HEK293 (cell line): ENCODE measurements around the gene LRRC32.

Experiments
- CTCF ChIA-PET: fragments of 350-600 bp; formaldehyde crosslinking; extraction: SDS; loops from one replicate; lab custom pipeline; 2021; ENCODE audit warnings: antibody characterized with exemption; lab: Yijun Ruan, JAX
- POLR2A ChIA-PET: fragments of 300-600 bp; formaldehyde crosslinking; extraction: SDS; loops from one replicate; lab custom pipeline; 2020; ENCODE audit warnings: antibody characterized with exemption, inconsistent platforms; lab: Yijun Ruan, JAX
- H3K27ac ChIP-seq: fragments of 200-500 bp; sonication (Bioruptor generic); 2 replicates; pipeline ENCODE4 v1.5.1; 2014; ENCODE audit warnings: low read depth, low read length, control low read depth, inconsistent platforms; ENCODE audit errors: extremely low read depth
- H3K36me3 ChIP-seq, 2 experiments: fragments of 200-500 bp in 1 of 2; sonication (Bioruptor generic) in 1 of 2; 1 replicate in 1 of 2; 2 replicates in 1 of 2; pipeline ENCODE4 v1.5.1; 2014 to 2017; ENCODE audit warnings: inconsistent platforms in 2 of 2, low read length in 2 of 2; ENCODE audit not compliant: control insufficient read depth in 2 of 2, insufficient read depth in 1 of 2
- H3K4me1 ChIP-seq: fragments of 200-500 bp; sonication (Bioruptor generic); 2 replicates; pipeline ENCODE4 v1.5.1; 2014; ENCODE audit warnings: mild to moderate bottlenecking, low read length, inconsistent platforms; ENCODE audit not compliant: control insufficient read depth, insufficient read depth
- H3K4me3 ChIP-seq: 2 replicates; pipeline ENCODE4 v1.5.1; 2011; ENCODE audit warnings: low read depth, mild to moderate bottlenecking, control low read depth, low read length, moderate library complexity
- H3K9me3 ChIP-seq: fragments of 200-500 bp; sonication (Bioruptor generic); 2 replicates; pipeline ENCODE4 v1.5.1; 2014; ENCODE audit warnings: low read depth, low read length, inconsistent platforms; ENCODE audit not compliant: control insufficient read depth, insufficient read depth
- ATF2 ChIP-seq: fragments of 450-650 bp; formaldehyde crosslinking; IDR thresholded peaks from 2 replicates; pipeline ENCODE4 v1.5.1; 2016; ENCODE audit warnings: missing biosample characterization, missing genetic modification characterization, low read depth
- GLI4 ChIP-seq: fragments of 450-650 bp; formaldehyde crosslinking; IDR thresholded peaks from 2 replicates; pipeline ENCODE4 v1.5.1; 2016; ENCODE audit warnings: missing biosample characterization, missing genetic modification characterization
- IKZF3 ChIP-seq: fragments of 450-650 bp; IDR thresholded peaks from 2 replicates; pipeline ENCODE4 v1.5.0; 2018; ENCODE audit warnings: missing biosample characterization, mild to moderate bottlenecking, missing genetic modification characterization, moderate library complexity
- KLF8 ChIP-seq: fragments of 450-650 bp; formaldehyde crosslinking; IDR thresholded peaks from 2 replicates; pipeline ENCODE4 v1.5.1; 2016; ENCODE audit warnings: missing biosample characterization, missing genetic modification characterization
- PRDM1 ChIP-seq: fragments of 450-650 bp; formaldehyde crosslinking; IDR thresholded peaks from 2 replicates; pipeline ENCODE4; 2016; ENCODE audit warnings: missing biosample characterization, missing genetic modification characterization
- PRDM4 ChIP-seq: fragments of 450-650 bp; formaldehyde crosslinking; IDR thresholded peaks from 2 replicates; pipeline ENCODE4 v1.5.1; 2017; ENCODE audit warnings: missing biosample characterization, missing genetic modification characterization
- YY1 ChIP-seq: fragments of 450-650 bp; formaldehyde crosslinking; IDR thresholded peaks from 2 replicates; pipeline ENCODE4 v1.5.1; 2018; ENCODE audit warnings: missing biosample characterization, missing genetic modification characterization
- ZBTB1 ChIP-seq: fragments of 450-650 bp; formaldehyde crosslinking; IDR thresholded peaks from 2 replicates; pipeline ENCODE4 v1.5.1; 2016; ENCODE audit warnings: missing biosample characterization, missing genetic modification characterization
- ZNF146 ChIP-seq: fragments of 450-650 bp; formaldehyde crosslinking; IDR thresholded peaks from 2 replicates; pipeline ENCODE4 v1.5.1; 2016; ENCODE audit warnings: missing biosample characterization, missing genetic modification characterization
- ZNF175 ChIP-seq: fragments of 450-650 bp; formaldehyde crosslinking; IDR thresholded peaks from 2 replicates; pipeline ENCODE4 v1.5.1; 2016; ENCODE audit warnings: missing biosample characterization, missing genetic modification characterization
- ZNF292 ChIP-seq: fragments of 450-650 bp; formaldehyde crosslinking; IDR thresholded peaks from 2 replicates; pipeline ENCODE4 v1.5.1; 2016; ENCODE audit warnings: low read depth, missing biosample characterization, missing genetic modification characterization, borderline replicate concordance
- ZNF449 ChIP-seq: fragments of 450-650 bp; formaldehyde crosslinking; IDR thresholded peaks from 2 replicates; pipeline ENCODE4 v1.5.1; 2017; ENCODE audit warnings: missing biosample characterization, mild to moderate bottlenecking, missing genetic modification characterization, moderate library complexity
- ZNF610 ChIP-seq: fragments of 450-650 bp; formaldehyde crosslinking; IDR thresholded peaks from 2 replicates; pipeline ENCODE4 v1.5.1; 2016; ENCODE audit warnings: missing biosample characterization, missing genetic modification characterization, borderline replicate concordance
- ZNF747 ChIP-seq: fragments of 450-650 bp; formaldehyde crosslinking; IDR thresholded peaks from 2 replicates; pipeline ENCODE4 v1.5.1; 2016; ENCODE audit warnings: missing biosample characterization, missing genetic modification characterization
- TF ChIP-seq, protein P1 (sequence below): fragments of 450-650 bp; formaldehyde crosslinking; IDR thresholded peaks from 2 replicates; pipeline ENCODE4 v1.5.1; 2016; ENCODE audit warnings: missing biosample characterization, missing genetic modification characterization, low read depth
- TF ChIP-seq, protein P2 (sequence below): fragments of 450-650 bp; formaldehyde crosslinking; IDR thresholded peaks from 2 replicates; pipeline ENCODE4 v1.5.1; 2016; ENCODE audit warnings: missing biosample characterization, missing genetic modification characterization
- TF ChIP-seq, protein P3 (sequence below): fragments of 450-650 bp; formaldehyde crosslinking; IDR thresholded peaks from 2 replicates; pipeline ENCODE4 v1.5.0; 2017; ENCODE audit warnings: missing biosample characterization, missing genetic modification characterization, borderline replicate concordance

LRRC32 gene

DNA sequence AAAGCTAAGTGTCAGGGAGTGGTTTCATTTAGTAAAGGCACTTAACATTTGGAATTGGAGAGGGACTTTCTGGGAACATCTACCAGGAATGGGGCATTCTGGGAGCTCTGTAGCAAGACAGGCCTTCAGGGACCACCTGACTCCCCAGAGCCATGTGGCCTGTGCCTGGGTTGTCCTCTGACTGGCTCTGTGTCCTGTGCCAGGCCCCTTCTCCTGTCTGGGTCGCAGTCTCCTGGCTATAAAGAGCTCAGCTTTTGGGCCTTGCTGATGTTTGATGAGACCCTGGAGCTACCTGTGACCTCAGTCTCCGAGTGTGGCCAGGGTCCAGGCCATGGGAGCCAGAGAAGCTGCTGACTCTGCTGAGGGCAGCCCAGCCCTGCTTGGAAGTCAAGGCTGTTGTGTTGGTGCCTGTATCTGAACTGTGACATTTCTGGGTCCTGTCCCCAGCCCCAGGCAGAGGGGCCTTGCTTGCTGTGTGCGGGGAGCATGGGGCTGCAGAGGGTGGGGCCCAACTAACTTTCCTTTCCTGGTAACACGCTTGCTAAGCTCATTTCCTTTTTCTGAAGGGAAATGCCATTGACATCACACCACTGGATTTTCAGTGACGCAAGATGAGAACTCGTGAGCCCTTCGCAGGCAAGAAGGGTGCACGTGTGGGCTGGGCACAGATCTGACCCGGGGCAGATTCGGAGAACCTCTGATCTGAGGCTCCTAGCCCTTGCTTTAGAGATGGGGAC lies 41.3 kb downstream of the LRRC32 start (continued):
- TF ChIP-seq, protein P1, sequence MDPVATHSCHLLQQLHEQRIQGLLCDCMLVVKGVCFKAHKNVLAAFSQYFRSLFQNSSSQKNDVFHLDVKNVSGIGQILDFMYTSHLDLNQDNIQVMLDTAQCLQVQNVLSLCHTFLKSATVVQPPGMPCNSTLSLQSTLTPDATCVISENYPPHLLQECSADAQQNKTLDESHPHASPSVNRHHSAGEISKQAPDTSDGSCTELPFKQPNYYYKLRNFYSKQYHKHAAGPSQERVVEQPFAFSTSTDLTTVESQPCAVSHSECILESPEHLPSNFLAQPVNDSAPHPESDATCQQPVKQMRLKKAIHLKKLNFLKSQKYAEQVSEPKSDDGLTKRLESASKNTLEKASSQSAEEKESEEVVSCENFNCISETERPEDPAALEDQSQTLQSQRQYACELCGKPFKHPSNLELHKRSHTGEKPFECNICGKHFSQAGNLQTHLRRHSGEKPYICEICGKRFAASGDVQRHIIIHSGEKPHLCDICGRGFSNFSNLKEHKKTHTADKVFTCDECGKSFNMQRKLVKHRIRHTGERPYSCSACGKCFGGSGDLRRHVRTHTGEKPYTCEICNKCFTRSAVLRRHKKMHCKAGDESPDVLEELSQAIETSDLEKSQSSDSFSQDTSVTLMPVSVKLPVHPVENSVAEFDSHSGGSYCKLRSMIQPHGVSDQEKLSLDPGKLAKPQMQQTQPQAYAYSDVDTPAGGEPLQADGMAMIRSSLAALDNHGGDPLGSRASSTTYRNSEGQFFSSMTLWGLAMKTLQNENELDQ (tag by site-specific recombination) = no peak
- TF ChIP-seq YY1 (tag by site-specific recombination) = no peak
- no peak for TF ChIP-seq ZNF292
- no peak for TF ChIP-seq IKZF3 (tag by site-specific recombination)
- no peak for TF ChIP-seq ZNF449
- no peak for TF ChIP-seq ZNF610 (tag by site-specific recombination)
- TF ChIP-seq, protein P2, sequence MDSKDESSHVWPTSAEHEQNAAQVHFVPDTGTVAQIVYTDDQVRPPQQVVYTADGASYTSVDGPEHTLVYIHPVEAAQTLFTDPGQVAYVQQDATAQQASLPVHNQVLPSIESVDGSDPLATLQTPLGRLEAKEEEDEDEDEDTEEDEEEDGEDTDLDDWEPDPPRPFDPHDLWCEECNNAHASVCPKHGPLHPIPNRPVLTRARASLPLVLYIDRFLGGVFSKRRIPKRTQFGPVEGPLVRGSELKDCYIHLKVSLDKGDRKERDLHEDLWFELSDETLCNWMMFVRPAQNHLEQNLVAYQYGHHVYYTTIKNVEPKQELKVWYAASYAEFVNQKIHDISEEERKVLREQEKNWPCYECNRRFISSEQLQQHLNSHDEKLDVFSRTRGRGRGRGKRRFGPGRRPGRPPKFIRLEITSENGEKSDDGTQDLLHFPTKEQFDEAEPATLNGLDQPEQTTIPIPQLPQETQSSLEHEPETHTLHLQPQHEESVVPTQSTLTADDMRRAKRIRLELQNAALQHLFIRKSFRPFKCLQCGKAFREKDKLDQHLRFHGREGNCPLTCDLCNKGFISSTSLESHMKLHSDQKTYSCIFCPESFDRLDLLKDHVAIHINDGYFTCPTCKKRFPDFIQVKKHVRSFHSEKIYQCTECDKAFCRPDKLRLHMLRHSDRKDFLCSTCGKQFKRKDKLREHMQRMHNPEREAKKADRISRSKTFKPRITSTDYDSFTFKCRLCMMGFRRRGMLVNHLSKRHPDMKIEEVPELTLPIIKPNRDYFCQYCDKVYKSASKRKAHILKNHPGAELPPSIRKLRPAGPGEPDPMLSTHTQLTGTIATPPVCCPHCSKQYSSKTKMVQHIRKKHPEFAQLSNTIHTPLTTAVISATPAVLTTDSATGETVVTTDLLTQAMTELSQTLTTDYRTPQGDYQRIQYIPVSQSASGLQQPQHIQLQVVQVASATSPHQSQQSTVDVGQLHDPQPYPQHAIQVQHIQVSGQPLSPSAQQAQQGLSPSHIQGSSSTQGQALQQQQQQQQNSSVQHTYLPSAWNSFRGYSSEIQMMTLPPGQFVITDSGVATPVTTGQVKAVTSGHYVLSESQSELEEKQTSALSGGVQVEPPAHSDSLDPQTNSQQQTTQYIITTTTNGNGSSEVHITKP = no peak

DNA sequence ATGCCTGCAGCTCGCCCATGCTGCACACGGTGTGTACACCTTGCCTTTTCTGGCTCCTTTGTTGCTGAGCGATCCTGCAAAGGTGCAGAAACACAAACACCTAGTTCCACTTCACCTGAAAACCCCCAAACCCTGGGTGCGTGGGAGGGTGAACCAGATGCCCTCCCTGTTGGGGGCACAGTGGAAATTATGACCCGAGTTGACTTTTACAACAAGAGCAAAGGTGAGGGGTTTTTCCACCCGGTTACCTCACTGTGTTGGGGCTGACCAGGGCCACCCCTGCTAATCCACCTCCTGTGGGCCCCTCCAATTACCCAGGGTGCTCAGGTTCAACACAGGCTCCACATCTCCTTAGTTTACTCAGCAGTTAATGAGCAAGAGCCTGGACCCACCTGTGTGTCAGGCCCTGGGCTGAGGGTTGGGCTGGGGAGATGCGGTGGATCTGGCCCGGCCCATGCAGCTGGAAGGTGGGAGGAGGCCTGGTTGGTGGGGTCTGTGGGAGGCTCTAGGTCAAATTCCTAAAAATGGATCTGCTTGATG lies 42.1 kb downstream of the LRRC32 start:
- ChIA-PET POLR2A (no interaction called here), CTCF (no interaction called here)
- Histone ChIP-seq H3K9me3 (no peaks in the 10 kb centered on the region), H3K4me3 (no peak overlapping the region), H3K4me1 (no peaks in the 10 kb centered on the region), H3K27ac (no peak overlapping the region), H3K36me3 (no peaks in the 10 kb centered on the region)
- TF ChIP-seq KLF8 (tag by site-specific recombination) (no peak), GLI4 (tag by site-specific recombination) (no peak), ZNF747 (tag by site-specific recombination) (no peak), ATF2 (tag by site-specific recombination) (no peak), PRDM4 (tag by site-specific recombination) (no peak), ZNF146 (tag by site-specific recombination) (no peak), ZNF175 (tag by site-specific recombination) (no peak), PRDM1 (no peak), ZBTB1 (tag by site-specific recombination) (no peak)
- TF ChIP-seq, protein P2 = no peak
- TF ChIP-seq, protein P3, sequence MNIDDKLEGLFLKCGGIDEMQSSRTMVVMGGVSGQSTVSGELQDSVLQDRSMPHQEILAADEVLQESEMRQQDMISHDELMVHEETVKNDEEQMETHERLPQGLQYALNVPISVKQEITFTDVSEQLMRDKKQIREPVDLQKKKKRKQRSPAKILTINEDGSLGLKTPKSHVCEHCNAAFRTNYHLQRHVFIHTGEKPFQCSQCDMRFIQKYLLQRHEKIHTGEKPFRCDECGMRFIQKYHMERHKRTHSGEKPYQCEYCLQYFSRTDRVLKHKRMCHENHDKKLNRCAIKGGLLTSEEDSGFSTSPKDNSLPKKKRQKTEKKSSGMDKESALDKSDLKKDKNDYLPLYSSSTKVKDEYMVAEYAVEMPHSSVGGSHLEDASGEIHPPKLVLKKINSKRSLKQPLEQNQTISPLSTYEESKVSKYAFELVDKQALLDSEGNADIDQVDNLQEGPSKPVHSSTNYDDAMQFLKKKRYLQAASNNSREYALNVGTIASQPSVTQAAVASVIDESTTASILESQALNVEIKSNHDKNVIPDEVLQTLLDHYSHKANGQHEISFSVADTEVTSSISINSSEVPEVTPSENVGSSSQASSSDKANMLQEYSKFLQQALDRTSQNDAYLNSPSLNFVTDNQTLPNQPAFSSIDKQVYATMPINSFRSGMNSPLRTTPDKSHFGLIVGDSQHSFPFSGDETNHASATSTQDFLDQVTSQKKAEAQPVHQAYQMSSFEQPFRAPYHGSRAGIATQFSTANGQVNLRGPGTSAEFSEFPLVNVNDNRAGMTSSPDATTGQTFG (tag by site-specific recombination) = no peak
